ENCODE measurements around the gene EAPP. TPM values are rescaled to one million over a fixed set of nuclear protein-coding genes. Genes with fewer than 3 reads are reported as not detected.

The EAPP gene
- total and polyA plus RNA-seq, 10 of the 15 experiments (the other 5 are each of a cell fraction or from before 2014, with no cell fraction given): 23.5 to 94.6 (median 44.7) TPM

GRCh38 chr14:34554540-34555250 is 15.2 kb upstream of the EAPP start:
- H3K79me2 ChIP-seq (ENCODE audit: control insufficient read depth, insufficient read depth, low read length): no peaks in the 10 kb centered on the region
- no peaks in the 10 kb centered on the region for H3K4me1 ChIP-seq (ENCODE audit: control insufficient read depth, insufficient read depth, low read length)
- H3K4me3 ChIP-seq: no peak overlapping the region
- H3K4me2 ChIP-seq (ENCODE audit: control insufficient read depth, insufficient read depth): peak overlapping the region; percentile 41
- TSS peak; percentile 74 for BruUV-seq (replicated peaks)
- 65% methylated on average over 9 of the region's 9 CpGs for WGBS (ENCODE audit: insufficient coverage, insufficient replicate concordance, low lambda C conversion rate, missing lambda C conversion rate)
- no peak overlapping the region for H3K27ac ChIP-seq (ENCODE audit: control insufficient read depth, insufficient read depth)
- ChIA-PET POLR2A (interaction anchor here (0.8 kb wide), 1 partner anchor 157 kb away, joined by 3 read pairs; no protein-coding TSS in a partner anchor), RAD21 (ENCODE audit: unreplicated experiment) (interaction anchor here (1.4 kb wide), 1 partner anchor 223 kb away, joined by 6 read pairs; no protein-coding TSS in a partner anchor), CTCF (interaction anchor here (0.5 to 1.3 kb wide), 3 partner anchors 33 to 230 kb away, joined by 3 to 5 read pairs (median 3); no protein-coding TSS in a partner anchor), SMC1A (ENCODE audit: uncharacterized antibody, unreplicated experiment) (interaction anchor here (1.0 to 1.3 kb wide), 2 partner anchors 223 to 232 kb away, joined by 3 to 9 read pairs; no protein-coding TSS in a partner anchor)
- H3K27me3 ChIP-seq (replicated peaks in 1 of 2; ENCODE audit: control insufficient read depth in 2 of 2, insufficient read depth in 2 of 2, low read length in 1 of 2): no peaks in the 10 kb centered on the region
- in situ Hi-C loops (cut with MboI): no loop called here
- intact Hi-C loops (cut with micrococcal nuclease; ENCODE audit: unreplicated experiment): no loop called here
- DNase-seq (ENCODE audit: low read depth, low spot score): no peak
- H4K20me1 ChIP-seq (ENCODE audit: control insufficient read depth, insufficient read depth): no peaks in the 10 kb centered on the region
- no peaks in the 10 kb centered on the region for H3K9me3 ChIP-seq (replicated peaks; ENCODE audit: control insufficient read depth, insufficient read depth, low read length)
- H2AFZ ChIP-seq (ENCODE audit: control insufficient read depth, low read depth, low read length): no peak overlapping the region
- ATAC-seq: no peak
- TF ChIP-seq FOXK2 (IDR thresholded peaks at IDR 0.05) (peak; percentile 37; the same call in 1 of the 2 replicates), MLLT1 (IDR thresholded peaks at IDR 0.05) (0 out of 2 replicates have a peak, but pooled peaks have one; percentile 42), PKNOX1 (IDR thresholded peaks at IDR 0.05) (peak; percentile 5; the same call in 1 of the 2 replicates), ZBTB11 (CRISPR knock-in tag; IDR thresholded peaks at IDR 0.05) (peak; percentile 38; the same call in 1 of the 2 replicates), ASH2L (IDR thresholded peaks at IDR 0.05; ENCODE audit: borderline replicate concordance, low read depth) (no peak), POLR2A (IDR thresholded peaks at IDR 0.05; ENCODE audit: low read depth, low read length) (peak; percentile 34; the same call in 1 of the 2 replicates), ZBTB4 (CRISPR knock-in tag; IDR thresholded peaks at IDR 0.05) (no peak), ATF7 (IDR thresholded peaks at IDR 0.05; ENCODE audit: low read depth) (0 out of 2 replicates have a peak, but pooled peaks have one; percentile 12)
- FAIRE-seq: no peak
- H3K36me3 ChIP-seq (ENCODE audit: control insufficient read depth in 2 of 2, insufficient read depth in 2 of 2, low read length in 1 of 2): no peaks in the 10 kb centered on the region
- H3K9ac ChIP-seq (ENCODE audit: control insufficient read depth, insufficient read depth, low read length): no peak overlapping the region
